Activated CD4-positive, alpha-beta T cell treated with anti-CD3 and anti-CD28 coated beads for 24 hours (primary cell): ENCODE results near the gene SH3TC1.

Source experiments
- DNase-seq, 2 donors: peaks; one replicate each; pipeline ENCODE4 v3.0.0-alpha.2; 2020; ENCODE audit warnings: low read depth in 2 of 2

Gene SH3TC1

GRCh38 chr4:8198906-8199593, at the start of gene SH3TC1:
TSS of gene SH3TC1 (plus strand) at chr4:8199290. CDS start at chr4:8205195, 5,905 bp downstream.
- peak in 1 of 2 donors; percentile 35 for DNase-seq

DNA sequence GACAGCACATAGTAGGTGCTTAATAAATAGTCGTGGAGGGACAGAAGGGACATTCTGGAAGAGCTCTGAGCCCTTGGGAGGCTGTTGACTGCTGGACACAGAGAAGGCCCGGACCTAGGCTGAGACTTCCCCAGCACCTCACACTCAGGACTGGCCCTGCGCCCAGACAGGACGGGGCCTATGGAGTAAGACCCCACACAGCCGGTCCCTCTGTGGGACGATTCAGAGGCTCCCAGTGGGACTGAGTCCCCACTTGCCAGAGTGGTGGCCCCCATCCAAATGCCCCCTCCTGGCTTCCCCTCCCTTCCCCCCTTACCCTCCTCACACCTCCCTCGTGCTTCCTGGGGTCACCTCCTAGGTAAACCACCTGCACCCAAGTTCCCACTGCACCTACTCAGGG, 49.4 kb upstream of the SH3TC1 start:
- DNase-seq: no peak

DNA sequence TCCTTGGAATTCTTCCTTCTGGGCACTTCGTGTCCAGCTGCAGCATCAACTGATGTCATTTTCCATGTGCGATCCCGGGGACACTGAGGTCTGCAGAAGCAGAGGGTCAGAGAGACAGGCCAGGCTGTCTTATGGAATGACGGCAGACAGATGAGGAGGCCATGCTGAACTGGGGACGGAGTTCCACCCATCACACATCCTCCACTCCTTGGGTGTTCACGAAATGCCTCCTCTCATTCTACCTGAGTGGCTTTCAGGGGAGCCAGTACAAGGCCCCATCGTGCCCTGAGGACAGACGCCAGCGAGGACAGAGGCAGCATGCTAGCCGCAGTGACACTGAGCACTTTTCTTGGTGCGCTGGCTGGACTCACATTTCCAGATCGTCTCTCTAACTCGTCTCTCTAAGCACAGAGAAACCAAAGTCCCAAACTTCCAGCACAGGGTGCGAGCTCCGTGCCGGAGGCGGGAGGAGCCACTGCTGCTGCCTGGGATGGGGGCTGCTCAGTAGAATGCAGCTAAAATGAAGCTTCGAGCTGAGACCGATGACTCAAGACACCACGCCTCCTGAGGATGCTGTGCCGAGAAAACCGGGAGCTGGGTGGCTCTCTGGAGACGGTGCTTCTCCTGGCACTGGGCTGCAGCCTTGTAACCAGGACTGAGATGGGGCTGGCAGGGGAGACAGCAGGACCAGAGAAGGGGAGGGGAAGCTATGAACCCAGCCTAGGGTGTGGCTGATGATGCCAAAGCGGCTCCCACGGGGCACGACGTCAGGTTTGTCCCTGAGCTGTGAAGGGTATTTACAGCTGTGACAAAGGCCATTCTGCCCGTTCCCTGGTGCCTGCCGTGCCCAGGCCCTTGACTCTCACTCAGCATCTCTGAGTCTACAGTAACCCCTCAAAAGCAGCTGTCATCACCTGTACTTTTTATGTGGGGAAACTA, 48.7 kb upstream of the SH3TC1 start:
- DNase-seq: no peak

DNA sequence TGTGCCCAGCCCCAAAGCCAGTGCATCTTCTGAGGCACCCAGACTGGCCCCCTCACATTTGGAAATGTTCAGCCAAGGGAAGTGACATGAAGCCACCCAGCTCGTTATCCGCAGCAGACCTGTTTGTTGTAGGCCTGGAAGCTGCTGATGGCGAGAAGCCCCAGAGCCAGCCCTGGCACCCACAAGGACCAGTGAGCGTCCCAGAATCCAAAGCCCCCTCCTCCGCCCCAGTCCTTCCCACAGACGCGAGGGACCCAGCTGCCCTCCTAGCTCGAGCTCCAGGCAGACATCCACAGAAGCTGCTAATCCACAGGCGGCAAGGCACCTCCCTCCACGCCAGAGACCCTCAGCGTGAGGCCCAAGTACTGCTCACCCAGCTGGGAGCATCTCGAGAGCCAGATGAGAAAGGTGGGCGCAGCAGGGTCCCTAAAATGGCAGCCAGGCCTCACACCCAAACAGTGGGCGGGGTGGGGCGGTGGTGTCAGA, 47.9 kb upstream of the SH3TC1 start:
- no peak for DNase-seq

DNA sequence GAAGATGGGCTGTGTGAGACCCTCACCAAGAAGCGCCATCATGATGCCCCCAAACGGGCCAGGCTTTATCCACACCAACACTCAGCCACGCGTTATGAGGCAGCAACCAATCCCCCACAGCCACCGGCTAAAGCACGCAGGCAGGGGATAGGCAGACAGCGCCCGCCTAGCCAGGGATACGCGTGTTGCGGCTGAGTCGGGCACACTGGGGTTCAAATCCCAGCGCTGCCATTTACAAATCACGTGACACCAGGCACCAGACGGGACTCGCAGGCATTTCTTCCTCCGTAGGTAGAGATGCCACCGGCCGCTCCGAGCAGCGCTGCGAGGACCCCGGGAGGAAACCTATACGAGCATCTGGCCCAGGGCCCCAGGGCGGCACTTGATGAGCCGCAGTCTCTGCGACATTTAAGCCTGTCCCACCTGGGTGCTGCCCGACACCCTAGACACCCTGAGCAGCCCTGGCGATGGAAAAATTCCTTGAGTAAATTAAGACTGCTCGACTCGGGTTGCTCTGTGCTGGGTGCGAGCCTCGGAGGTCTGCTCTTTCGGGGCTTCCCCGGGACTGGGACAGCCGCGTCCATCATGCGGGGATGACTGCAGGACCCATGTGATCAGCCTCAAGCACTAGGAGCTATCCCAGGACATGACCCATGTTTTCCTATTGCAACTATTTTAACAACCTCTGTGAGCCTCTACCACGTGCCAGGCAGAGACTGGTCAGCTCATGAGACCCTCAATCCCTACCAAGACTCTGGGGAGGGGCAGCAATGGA, 46.8 kb upstream of the SH3TC1 start:
- no peak for DNase-seq

- no peak for DNase-seq
Measured at GRCh38 chr4:8152865-8153257, 46.2 kb upstream of the SH3TC1 start.

DNA sequence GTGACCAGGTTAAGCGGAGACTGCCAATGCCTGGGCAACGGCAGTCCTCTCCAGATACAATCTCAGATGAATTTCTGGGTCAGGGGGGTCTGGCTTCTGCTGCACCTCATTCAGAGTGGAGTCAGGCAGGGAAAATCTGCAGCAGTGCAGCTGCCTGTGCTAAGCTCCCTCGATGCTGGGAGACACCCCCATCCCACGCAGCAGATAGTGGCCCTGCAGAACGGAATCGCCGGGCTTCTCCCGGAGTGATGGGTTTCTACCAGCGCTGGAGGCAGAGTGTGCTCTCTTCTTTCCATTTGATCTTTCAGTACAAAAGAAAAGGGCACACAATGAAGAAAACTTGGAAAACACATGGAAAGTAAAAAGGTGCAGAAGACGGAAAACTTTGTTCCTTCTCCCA, 45.6 kb upstream of the SH3TC1 start:
- DNase-seq: no peak

GRCh38 chr4:8155048-8155447, 44.0 kb upstream of the SH3TC1 start:
- no peak for DNase-seq

DNA sequence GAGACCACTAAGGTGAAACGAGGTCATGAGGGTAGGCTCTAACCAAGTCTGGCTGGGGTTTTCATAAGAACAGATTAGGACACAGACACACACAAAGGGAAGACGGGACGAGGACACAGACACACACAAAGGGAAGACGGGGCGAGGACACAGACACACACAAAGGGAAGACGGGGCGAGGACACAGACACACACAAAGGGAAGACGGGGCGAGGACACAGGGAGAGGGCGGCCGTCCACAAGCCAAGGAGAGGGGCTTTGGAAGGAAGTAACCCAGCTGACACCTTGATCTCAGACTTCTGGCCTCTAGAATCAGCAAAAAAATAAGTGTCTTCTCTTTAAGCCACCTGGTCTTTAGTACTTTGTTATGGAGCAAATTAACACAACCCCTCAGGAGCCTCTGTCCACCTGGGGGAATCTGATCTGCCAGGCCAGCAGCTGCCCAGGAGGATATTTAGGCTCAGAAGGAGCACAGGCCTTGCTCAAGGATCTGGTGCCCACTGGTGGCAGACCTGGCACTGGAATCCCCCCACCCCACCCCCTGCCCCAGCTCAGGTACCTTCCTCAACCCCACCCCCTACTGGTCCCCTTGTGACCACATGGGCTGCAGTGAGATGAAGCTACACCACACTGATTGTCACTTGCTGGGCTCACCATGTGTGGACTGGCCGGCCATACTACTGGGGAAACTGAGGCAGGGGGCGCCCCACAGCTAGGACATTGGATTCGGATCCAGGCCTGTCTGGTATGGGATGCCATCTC, 43.2 kb upstream of the SH3TC1 start:
- no peak for DNase-seq

GRCh38 chr4:8156617-8157016, 42.5 kb upstream of the SH3TC1 start:
- no peak for DNase-seq

DNA sequence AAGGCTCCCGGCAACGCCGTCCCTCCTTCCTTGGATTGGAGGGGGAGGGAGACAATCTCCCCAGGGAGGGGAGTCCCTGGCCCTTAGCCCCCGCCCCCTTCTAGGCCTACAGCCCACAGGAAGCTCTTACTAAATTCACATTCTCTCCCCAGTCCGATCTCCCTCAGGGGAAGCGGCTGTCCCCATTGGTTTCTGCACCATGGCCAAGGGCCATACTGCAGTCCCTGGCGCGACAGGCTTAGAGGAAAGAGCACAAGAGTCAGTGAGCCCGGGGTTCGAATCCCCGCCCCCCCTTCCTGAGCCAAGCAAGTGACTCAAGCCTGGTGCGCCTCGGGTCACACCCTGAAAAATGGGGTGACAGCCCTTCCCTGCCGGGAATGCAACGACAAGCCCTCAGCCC, 41.6 kb upstream of the SH3TC1 start:
- no peak for DNase-seq

DNA sequence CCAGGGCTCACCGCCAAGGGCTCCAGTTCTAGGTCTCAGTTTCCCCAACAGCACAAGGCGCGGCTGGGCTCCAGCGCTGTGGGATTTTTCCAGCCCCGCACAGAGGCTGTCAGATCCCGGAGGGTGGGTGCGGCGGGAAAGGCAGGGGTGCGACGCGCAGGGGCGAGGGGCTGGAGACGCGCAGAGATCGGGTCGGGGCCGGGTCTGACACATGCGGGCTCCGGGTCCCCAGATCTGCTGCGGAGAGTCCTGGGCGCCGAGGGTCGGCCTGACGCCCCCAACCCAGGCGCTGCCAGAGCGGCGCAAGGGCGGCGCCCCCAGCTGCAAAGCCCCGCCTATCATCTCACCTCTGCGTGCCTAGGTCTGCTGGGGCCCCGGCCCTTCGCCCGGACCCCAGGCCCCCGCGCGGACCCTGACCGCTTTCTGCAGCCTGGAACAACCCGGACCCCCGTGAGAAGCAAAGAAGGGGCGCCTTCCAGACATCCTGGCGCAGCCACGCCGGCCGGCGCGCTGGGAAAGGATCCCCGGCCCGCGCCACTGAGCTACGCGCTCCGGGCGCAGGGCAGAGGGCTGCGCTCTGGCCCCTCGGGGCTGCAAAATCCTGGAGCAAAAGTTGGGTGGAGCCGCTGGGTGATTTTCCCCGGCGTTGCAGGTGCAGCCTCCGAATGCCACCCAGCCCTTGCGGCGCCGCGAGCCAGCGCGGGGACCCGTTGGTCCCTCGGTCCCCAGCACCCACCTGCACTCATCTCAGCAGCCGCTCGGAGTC, 41.0 kb upstream of the SH3TC1 start:
- DNase-seq: no peak

- DNase-seq: peak; percentile 96
Measured at GRCh38 chr4:8158710-8159536, 40.2 kb upstream of the SH3TC1 start, which contains the start of gene ABLIM2. TSS of gene ABLIM2 (minus strand) at chr4:8158813. CDS start at chr4:8158689, 124 bp downstream.

GRCh38 chr4:8159537-8160232, 39.4 kb upstream of the SH3TC1 start:
- no peak for DNase-seq

GRCh38 chr4:8160233-8160560, 38.9 kb upstream of the SH3TC1 start:
- no peak for DNase-seq

GRCh38 chr4:8160572-8160971, 38.5 kb upstream of the SH3TC1 start:
- DNase-seq: no peak

- no peak for DNase-seq
Measured at GRCh38 chr4:8162625-8163024, 36.5 kb upstream of the SH3TC1 start.

DNA sequence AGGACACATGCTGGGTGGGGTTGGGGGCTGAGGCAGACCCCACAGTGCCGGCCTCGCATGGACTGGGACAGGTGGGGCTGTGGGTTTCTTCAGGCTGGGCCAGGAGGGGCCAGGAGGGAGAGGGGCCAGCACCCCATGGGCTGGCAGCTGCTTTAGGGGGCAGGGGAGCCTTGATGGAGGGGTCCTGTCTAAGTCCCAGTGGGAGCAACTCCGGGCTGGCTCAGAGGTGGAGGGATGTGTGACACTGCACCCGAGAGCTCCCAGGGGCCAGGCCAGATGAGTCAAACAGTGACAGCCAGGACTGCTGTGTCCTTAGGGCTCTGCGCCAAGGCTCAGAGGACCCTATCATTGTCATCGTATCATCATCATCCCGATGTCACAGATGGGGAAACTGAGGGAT, 36.1 kb upstream of the SH3TC1 start:
- DNase-seq: no peak
